WTC11 (cell line): ENCODE data around the gene TNFRSF6B. TPM values are rescaled to one million over a fixed set of nuclear protein-coding genes. Genes with fewer than 3 reads are reported as not detected.

Experiments used
- ATAC-seq: fragments of 200-7000 bp; cut with Tn5 transposase; 2 replicates; pipeline ENCODE4 v1.10.0; 2021; ENCODE audit warnings: mild to moderate bottlenecking, moderate library complexity
- CTCF ChIA-PET: fragments of 300-600 bp; sonication (Branson Sonifier 250); formaldehyde crosslinking; loops from one replicate; lab custom pipeline; 2021; ENCODE audit warnings: antibody characterized with exemption; lab: Charles Lee
- POLR2A ChIA-PET: fragments of 350-600 bp; sonication (Branson Sonifier 250); formaldehyde crosslinking; loops from one replicate; lab custom pipeline; 2021; ENCODE audit warnings: antibody characterized with exemption; lab: Charles Lee
- DNase-seq: peaks from one replicate; pipeline ENCODE4 v3.0.0; 2021; ENCODE audit warnings: low spot score
- H3K27ac Mint-ChIP-seq: 2 replicates; pipeline ENCODE4 v1.8.0; 2021; ENCODE audit warnings: mixed read lengths
- H3K27me3 Mint-ChIP-seq: 2 replicates; pipeline ENCODE4 v1.8.0; 2021; ENCODE audit warnings: low read depth, mild to moderate bottlenecking, moderate library complexity, mixed read lengths
- H3K36me3 Mint-ChIP-seq: 2 replicates; pipeline ENCODE4 v1.8.0; 2021; ENCODE audit warnings: mixed read lengths
- H3K4me1 Mint-ChIP-seq: 2 replicates; pipeline ENCODE4 v1.8.0; 2022; ENCODE audit warnings: mixed read lengths
- H3K4me3 Mint-ChIP-seq: 2 replicates; pipeline ENCODE4 v1.8.0; 2021; ENCODE audit warnings: mild to moderate bottlenecking, moderate library complexity, mixed read lengths
- H3K9me3 Mint-ChIP-seq: 2 replicates; pipeline ENCODE4 v1.8.0; 2021; ENCODE audit warnings: mixed read lengths
- ATF1 ChIP-seq: sonication (generic); formaldehyde crosslinking; IDR thresholded peaks from 2 replicates; pipeline ENCODE4 v1.8.1; 2023; ENCODE audit warnings: mild to moderate bottlenecking, moderate library complexity, missing genetic modification reagents
- ATF6 ChIP-seq: sonication (generic); formaldehyde crosslinking; IDR thresholded peaks from 2 replicates; pipeline ENCODE4 v1.8.1; 2023; ENCODE audit warnings: mild to moderate bottlenecking, missing genetic modification reagents
- CDX4 ChIP-seq: fragments of 250-450 bp; sonication (Bioruptor Pico); IDR thresholded peaks from 2 replicates; pipeline ENCODE4 v1.9.0; 2021; ENCODE audit warnings: moderate library complexity, mild to moderate bottlenecking, inconsistent platforms, borderline replicate concordance
- CTCF ChIP-seq: fragments of 200-600 bp; IDR thresholded peaks from 2 replicates; pipeline ENCODE4 v1.8.0; 2022; ENCODE audit warnings: antibody characterized with exemption
- E2F4 ChIP-seq: sonication (generic); formaldehyde crosslinking; IDR thresholded peaks from 2 replicates; pipeline ENCODE4 v1.8.1; 2022; ENCODE audit warnings: low read depth, mild to moderate bottlenecking, moderate library complexity, missing genetic modification reagents, borderline replicate concordance
- HMGA2 ChIP-seq: fragments of 250-450 bp; sonication (Bioruptor Pico); IDR thresholded peaks from 2 replicates; pipeline ENCODE4 v1.4.0; 2021; ENCODE audit warnings: mild to moderate bottlenecking, moderate library complexity
- JAZF1 ChIP-seq: fragments of 250-450 bp; sonication (Bioruptor Pico); IDR thresholded peaks from 2 replicates; pipeline ENCODE4 v1.9.0; 2021; ENCODE audit warnings: moderate library complexity, mild to moderate bottlenecking, inconsistent platforms
- JUN ChIP-seq: sonication (generic); formaldehyde crosslinking; IDR thresholded peaks from 2 replicates; pipeline ENCODE4 v1.8.0; 2023; ENCODE audit warnings: mild to moderate bottlenecking, missing genetic modification reagents
- KAT7 ChIP-seq: sonication (generic); formaldehyde crosslinking; IDR thresholded peaks from 2 replicates; pipeline ENCODE4 v1.8.1; 2023; ENCODE audit warnings: missing genetic modification reagents, mild to moderate bottlenecking, borderline replicate concordance
- MAX ChIP-seq: sonication (generic); formaldehyde crosslinking; IDR thresholded peaks from 2 replicates; pipeline ENCODE4 v1.8.0; 2022; ENCODE audit warnings: mild to moderate bottlenecking, missing genetic modification reagents
- MYBL2 ChIP-seq: sonication (generic); formaldehyde crosslinking; IDR thresholded peaks from 2 replicates; pipeline ENCODE4 v1.8.1; 2023; ENCODE audit warnings: mild to moderate bottlenecking, moderate library complexity, missing genetic modification reagents
- OVOL2 ChIP-seq: fragments of 250-450 bp; sonication (Bioruptor Pico); IDR thresholded peaks from 2 replicates; pipeline ENCODE4 v1.9.0; 2021; ENCODE audit warnings: mild to moderate bottlenecking, borderline replicate concordance
- SP1 ChIP-seq: sonication (generic); formaldehyde crosslinking; conservative IDR thresholded peaks from 2 replicates; pipeline ENCODE4 v1.8.1; 2022; ENCODE audit warnings: missing genetic modification reagents
- TCF7 ChIP-seq: sonication (generic); formaldehyde crosslinking; IDR thresholded peaks from 2 replicates; pipeline ENCODE4 v1.8.0; 2022; ENCODE audit warnings: mild to moderate bottlenecking, low read depth, missing genetic modification reagents, moderate library complexity
- TP53 ChIP-seq: sonication (generic); formaldehyde crosslinking; IDR thresholded peaks from 2 replicates; pipeline ENCODE4 v1.8.1; 2023; ENCODE audit warnings: mild to moderate bottlenecking, missing genetic modification reagents
- ZNF232 ChIP-seq: sonication (generic); formaldehyde crosslinking; IDR thresholded peaks from 2 replicates; pipeline ENCODE4 v1.8.0; 2022; ENCODE audit warnings: mild to moderate bottlenecking, missing genetic modification reagents
- ZNF317 ChIP-seq: sonication (generic); formaldehyde crosslinking; IDR thresholded peaks from 2 replicates; pipeline ENCODE4 v1.8.1; 2023; ENCODE audit warnings: low read depth, mild to moderate bottlenecking, moderate library complexity, missing genetic modification reagents, borderline replicate concordance
- ZNF532 ChIP-seq: fragments of 250-450 bp; sonication (Bioruptor Pico); IDR thresholded peaks from 2 replicates; pipeline ENCODE4 v1.9.0; 2021; ENCODE audit warnings: mild to moderate bottlenecking, borderline replicate concordance
- ZSCAN18 ChIP-seq: fragments of 250-450 bp; sonication (Bioruptor Pico); IDR thresholded peaks from 2 replicates; pipeline ENCODE4 v2.1.2; 2022; ENCODE audit warnings: mild to moderate bottlenecking, moderate library complexity
- total RNA-seq: library from RNA; stranded (reverse); gene quantifications from 3 replicates; pipeline ENCODE4 v1.2.3, GENCODE V29; 2021

The TNFRSF6B gene
- total RNA-seq, 1 experiment from 2014 or later, result not detected

GRCh38 chr20:63690898-63691710 lies 5.3 kb upstream of the TNFRSF6B start:
- Mint-ChIP-seq H3K27me3 (peaks cover 3% of the 10 kb centered on the region; the same call in 1 of the 2 replicates), H3K9me3 (no peaks in the 10 kb centered on the region), H3K4me3 (no peak overlapping the region), H3K36me3 (peaks cover 14% of the 10 kb centered on the region)
- TF ChIP-seq ATF6 (CRISPR knock-in tag), result no peak
- TF ChIP-seq HMGA2, result no peak
- TF ChIP-seq TP53, result no peak
- TF ChIP-seq KAT7 (CRISPR knock-in tag), result no peak
- TF ChIP-seq SP1 (CRISPR knock-in tag), result no peak
- no peak for TF ChIP-seq CDX4 (CRISPR knock-in tag)
- TF ChIP-seq E2F4, result no peak
- no peak for TF ChIP-seq CTCF
- TF ChIP-seq MAX (CRISPR knock-in tag), result no peak
- TF ChIP-seq JAZF1, result no peak
- TF ChIP-seq ZNF317 (CRISPR knock-in tag), result no peak
- TF ChIP-seq ZSCAN18, result no peak
- TF ChIP-seq ATF1 (CRISPR knock-in tag), result no peak
- no peak for TF ChIP-seq OVOL2 (CRISPR knock-in tag)
- TF ChIP-seq ZNF232 (CRISPR knock-in tag), result no peak
- no peak for TF ChIP-seq TCF7
- no peak for TF ChIP-seq MYBL2 (CRISPR knock-in tag)
- no peak for TF ChIP-seq ZNF532 (CRISPR knock-in tag)
- no peak for TF ChIP-seq JUN
- TF ChIP-seq, all 79 proteins: peak for 0
- ATAC-seq, result no peak
- ChIA-PET CTCF (no interaction called here), POLR2A (no interaction called here)
- Mint-ChIP-seq H3K27ac (peak overlapping the region; percentile 84; the same call in 1 of the 2 replicates), H3K4me1 (peaks cover under 1% of the 10 kb centered on the region)
- DNase-seq, result no peak
